Body of pancreas (tissue), 4 donors: ENCODE measurements around the gene PMAIP1.

Experiments used
- CTCF ChIP-seq, 7 experiments: fragments of 450-650 bp in 4 of 7; fragments of 200-600 bp in 3 of 7; sonication (generic) in 3 of 7; IDR thresholded peaks; one replicate each; pipeline ENCODE4 v1.5.1; 2016 to 2019; ENCODE audit warnings: antibody characterized with exemption in 7 of 7
- POLR2A ChIP-seq, 3 donors: fragments of 450-650 bp; IDR thresholded peaks; one replicate each; pipeline ENCODE4 v1.6.1; 2016; ENCODE audit warnings: antibody characterized with exemption in 3 of 3, mild to moderate bottlenecking in 2 of 3

GRCh38 chr18:59884351-59884750 lies 15.4 kb upstream of the PMAIP1 start:
- TF ChIP-seq CTCF (IDR thresholded peaks at IDR 0.05), result no peak
- no peak for TF ChIP-seq POLR2A (IDR thresholded peaks at IDR 0.05)
